ENCODE results near the gene ARSB. TPM values are rescaled to one million over a fixed set of nuclear protein-coding genes. Genes with fewer than 3 reads are reported as not detected.

The ARSB gene
- total and polyA plus RNA-seq, 2 experiments from 2014 or later: 30.1 to 43.7 TPM

DNA sequence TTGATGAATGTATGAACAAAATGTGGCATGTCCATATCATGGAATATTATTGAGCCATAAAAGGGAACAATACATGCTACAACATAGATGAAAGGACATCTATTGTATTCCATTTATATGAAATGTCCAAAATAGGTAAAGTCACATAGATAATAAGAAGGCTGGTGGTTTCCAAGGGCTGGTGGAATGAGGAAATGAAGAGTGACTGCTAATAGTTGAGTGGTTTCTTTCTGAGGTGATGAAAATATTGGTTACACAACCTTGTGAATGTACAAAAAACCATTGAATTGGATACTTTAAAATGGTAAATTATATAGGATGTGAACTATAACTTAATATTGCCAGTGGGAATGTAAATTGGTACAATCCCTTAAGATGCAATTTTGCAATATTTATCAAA is 5.2 kb downstream of the ARSB start:
- Histone ChIP-seq H3K4me2 (ENCODE audit: unreplicated experiment) (no peak overlapping the region), H3K9ac (no peak overlapping the region), H4K20me1 (ENCODE audit: insufficient read depth) (no peaks in the 10 kb centered on the region), H3K4me1 (ENCODE audit: insufficient read depth) (0 out of 2 replicates have a peak, but pooled peaks cover 6% of the 10 kb centered on the region), H3K79me2 (ENCODE audit: insufficient read depth) (peaks cover 17% of the 10 kb centered on the region; the same call in 1 of the 2 replicates), H3K4me3 (no peak overlapping the region), H3K27me3 (replicated peaks; ENCODE audit: insufficient read depth) (no peaks in the 10 kb centered on the region), H3K27ac (no peak overlapping the region), H3K36me3 (ENCODE audit: low read depth) (no peaks in the 10 kb centered on the region), H3K9me3 (ENCODE audit: low read depth) (no peaks in the 10 kb centered on the region), H3F3A (ENCODE audit: insufficient read depth) (peaks cover 13% of the 10 kb centered on the region), H2AFZ (no peak overlapping the region), H3K9me2 (ENCODE audit: insufficient read depth) (no peaks in the 10 kb centered on the region; the same call in 1 of the 2 replicates)
- DNase-seq: no peak
- TF ChIP-seq EZH2 (IDR thresholded peaks at IDR 0.05; ENCODE audit: insufficient read depth, poor library complexity, severe bottlenecking) (no peak), EZH2phosphoT487 (IDR thresholded peaks at IDR 0.05; ENCODE audit: insufficient read depth, low read depth) (no peak)
- in situ Hi-C loops (cut with MboI): no loop called here

DNA sequence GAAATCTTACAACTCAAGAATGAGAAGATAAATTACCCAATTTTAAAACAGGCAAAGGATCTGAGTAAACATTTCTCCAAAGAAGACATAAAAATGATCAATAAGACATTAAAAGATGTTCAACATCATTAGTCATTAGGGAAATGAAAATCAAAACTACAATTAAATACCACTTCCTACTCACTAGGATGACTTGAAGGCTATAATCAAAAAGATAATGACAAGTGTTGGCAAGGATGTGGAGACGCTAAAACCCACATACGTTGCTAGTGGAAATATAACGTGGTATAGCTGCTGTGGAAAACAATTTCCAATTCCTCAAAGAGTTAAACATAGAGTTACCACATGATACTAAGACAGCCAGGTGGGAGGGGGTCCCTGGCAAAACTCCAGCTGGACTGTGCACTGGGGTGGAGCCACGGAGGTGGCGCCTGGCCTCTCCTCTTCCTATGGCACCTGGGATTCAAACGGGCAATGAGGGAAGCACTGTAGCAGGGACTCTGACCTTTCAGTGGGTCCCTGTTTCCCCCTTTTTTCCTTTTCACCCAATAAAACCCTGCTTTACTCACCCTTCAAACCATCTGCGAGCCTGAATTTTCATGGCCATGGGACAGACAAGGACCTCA is 5.9 kb downstream of the ARSB start:
- Histone ChIP-seq H2AFZ (no peak overlapping the region), H3K27me3 (replicated peaks; ENCODE audit: insufficient read depth) (no peaks in the 10 kb centered on the region), H3K27ac (no peak overlapping the region), H3K9ac (no peak overlapping the region), H3K4me1 (ENCODE audit: insufficient read depth) (0 out of 2 replicates have a peak, but pooled peaks cover 6% of the 10 kb centered on the region), H3K36me3 (ENCODE audit: low read depth) (no peaks in the 10 kb centered on the region), H3K9me2 (ENCODE audit: insufficient read depth) (no peaks in the 10 kb centered on the region; the same call in 1 of the 2 replicates), H3K79me2 (ENCODE audit: insufficient read depth) (peaks cover 17% of the 10 kb centered on the region; the same call in 1 of the 2 replicates), H3K4me3 (no peak overlapping the region), H3K9me3 (ENCODE audit: low read depth) (no peaks in the 10 kb centered on the region), H4K20me1 (ENCODE audit: insufficient read depth) (no peaks in the 10 kb centered on the region), H3F3A (ENCODE audit: insufficient read depth) (peaks cover 13% of the 10 kb centered on the region), H3K4me2 (ENCODE audit: unreplicated experiment) (no peak overlapping the region)
- no peak for TF ChIP-seq EZH2 (IDR thresholded peaks at IDR 0.05; ENCODE audit: insufficient read depth, poor library complexity, severe bottlenecking)
- no peak for TF ChIP-seq EZH2phosphoT487 (IDR thresholded peaks at IDR 0.05; ENCODE audit: insufficient read depth, low read depth)
- in situ Hi-C loops (cut with MboI): no loop called here
- 72% methylated on average over 7 of the region's 7 CpGs for WGBS, 2 experiments (ENCODE audit: low coverage in 1 of 2, low lambda C conversion rate in 2 of 2, missing lambda C conversion rate in 2 of 2)
- no peak for DNase-seq

DNA sequence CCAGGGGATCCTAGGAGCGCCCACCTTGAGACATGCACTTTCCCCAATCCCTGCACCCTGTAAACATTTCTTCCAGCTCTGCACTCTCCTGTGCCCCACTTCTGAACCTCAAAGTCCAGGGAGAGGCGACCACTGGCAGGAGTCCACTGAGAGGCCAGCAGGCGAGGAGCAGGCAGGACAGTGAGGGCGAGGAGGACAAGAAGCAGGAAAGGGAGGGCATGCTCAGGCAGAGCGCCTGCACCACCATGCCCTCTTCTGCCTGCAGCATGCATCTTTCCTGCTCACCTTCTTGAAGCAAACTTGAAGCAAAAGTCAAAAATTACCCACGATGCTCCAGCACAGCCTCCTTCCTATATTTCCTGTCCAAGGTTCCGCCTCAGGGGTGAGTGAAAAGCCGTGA is 10.1 kb downstream of the ARSB start:
- Histone ChIP-seq H3F3A (ENCODE audit: insufficient read depth) (0 out of 2 replicates have a peak, but pooled peaks cover 4% of the 10 kb centered on the region), H3K27ac (no peak overlapping the region), H3K9me2 (ENCODE audit: insufficient read depth) (no peaks in the 10 kb centered on the region; the same call in 1 of the 2 replicates), H3K4me3 (no peak overlapping the region), H3K27me3 (replicated peaks; ENCODE audit: insufficient read depth) (no peaks in the 10 kb centered on the region), H3K9ac (no peak overlapping the region), H3K36me3 (ENCODE audit: low read depth) (no peaks in the 10 kb centered on the region), H4K20me1 (ENCODE audit: insufficient read depth) (no peaks in the 10 kb centered on the region; the same call in 1 of the 2 replicates), H3K9me3 (ENCODE audit: low read depth) (no peaks in the 10 kb centered on the region), H3K4me1 (ENCODE audit: insufficient read depth) (peaks cover 6% of the 10 kb centered on the region; the same call in 1 of the 2 replicates), H3K4me2 (ENCODE audit: unreplicated experiment) (no peak overlapping the region), H2AFZ (no peak overlapping the region), H3K79me2 (ENCODE audit: insufficient read depth) (no peaks in the 10 kb centered on the region)
- TF ChIP-seq EZH2 (IDR thresholded peaks at IDR 0.05; ENCODE audit: insufficient read depth, poor library complexity, severe bottlenecking) (no peak), EZH2phosphoT487 (IDR thresholded peaks at IDR 0.05; ENCODE audit: insufficient read depth, low read depth) (no peak)
- in situ Hi-C loops (cut with MboI): no loop called here
- DNase-seq: no peak
- WGBS, 2 experiments (ENCODE audit: low coverage in 1 of 2, low lambda C conversion rate in 2 of 2, missing lambda C conversion rate in 2 of 2): 91% methylated on average over 8 of the region's 8 CpGs

DNA sequence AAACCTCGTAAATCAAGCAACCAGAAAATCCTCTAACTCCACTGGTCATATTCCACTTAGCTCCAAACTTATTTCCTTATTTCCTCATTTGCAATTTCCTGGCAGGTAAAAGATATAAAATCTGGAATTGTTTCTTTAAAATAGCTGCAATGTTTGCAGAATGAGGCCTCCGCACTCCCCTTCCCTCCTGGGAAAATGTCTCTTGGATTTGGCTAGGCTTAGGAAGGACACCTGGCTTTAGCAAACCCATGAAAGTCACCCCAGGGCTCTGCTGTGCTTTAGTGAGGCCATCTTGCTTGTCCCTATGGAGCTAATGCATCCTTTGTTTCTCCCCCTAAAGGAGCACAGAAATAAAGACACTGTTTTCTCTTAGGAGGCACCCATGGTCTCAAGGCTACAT is 10.5 kb downstream of the ARSB start:
- in situ Hi-C loops (cut with MboI): no loop called here
- Histone ChIP-seq H2AFZ (no peak overlapping the region), H4K20me1 (ENCODE audit: insufficient read depth) (no peaks in the 10 kb centered on the region; the same call in 1 of the 2 replicates), H3F3A (ENCODE audit: insufficient read depth) (0 out of 2 replicates have a peak, but pooled peaks cover under 1% of the 10 kb centered on the region), H3K9me2 (ENCODE audit: insufficient read depth) (no peaks in the 10 kb centered on the region; the same call in 1 of the 2 replicates), H3K4me2 (ENCODE audit: unreplicated experiment) (no peak overlapping the region), H3K27me3 (replicated peaks; ENCODE audit: insufficient read depth) (no peaks in the 10 kb centered on the region), H3K4me3 (no peak overlapping the region), H3K9ac (no peak overlapping the region), H3K27ac (no peak overlapping the region), H3K79me2 (ENCODE audit: insufficient read depth) (no peaks in the 10 kb centered on the region), H3K9me3 (ENCODE audit: low read depth) (no peaks in the 10 kb centered on the region), H3K36me3 (ENCODE audit: low read depth) (no peaks in the 10 kb centered on the region), H3K4me1 (ENCODE audit: insufficient read depth) (peaks cover 6% of the 10 kb centered on the region; the same call in 1 of the 2 replicates)
- no peak for DNase-seq
- 92 to 98% methylated on average over 2 of the region's 2 CpGs for WGBS, 2 experiments (ENCODE audit: low coverage in 1 of 2, low lambda C conversion rate in 2 of 2, missing lambda C conversion rate in 2 of 2)
- no peak for TF ChIP-seq EZH2phosphoT487 (IDR thresholded peaks at IDR 0.05; ENCODE audit: insufficient read depth, low read depth)
- TF ChIP-seq EZH2 (IDR thresholded peaks at IDR 0.05; ENCODE audit: insufficient read depth, poor library complexity, severe bottlenecking): no peak
